Prostate gland (tissue), 2 donors: ENCODE results near the gene AGL. TPM values are rescaled to one million over a fixed set of nuclear protein-coding genes. Genes with fewer than 3 reads are reported as not detected.
"Not testable (repeated sequence)": the region's sequence is repeated elsewhere in the genome, so short reads cannot be mapped to it uniquely, and the experiment has no call there.

ENCODE experiments used
- DNase-seq: peaks from one replicate; pipeline ENCODE4 v3.0.0-alpha.2; 2019; ENCODE audit warnings: low spot score
- H3K27ac ChIP-seq, 2 donors: fragments of 200-600 bp; sonication (generic); 2 replicates each; pipeline ENCODE4 v1.5.1; 2017 to 2019
- H3K27me3 ChIP-seq: fragments of 200-600 bp; sonication (generic); replicated peaks from 2 replicates; pipeline ENCODE4 v1.5.1; 2019; ENCODE audit not compliant: insufficient read depth
- H3K36me3 ChIP-seq, 2 donors: fragments of 200-600 bp; sonication (generic); 1 replicate in 1 of 2; 2 replicates in 1 of 2; pipeline versions ENCODE4 v1.5.1 to v1.8.1; 2017 to 2019
- H3K4me1 ChIP-seq: fragments of 200-600 bp; sonication (generic); replicated peaks from 2 replicates; pipeline ENCODE4 v1.5.1; 2019
- H3K4me3 ChIP-seq, 2 donors: fragments of 200-600 bp; sonication (generic); 2 replicates each; pipeline ENCODE4 v1.5.1; 2017 to 2019
- H3K9me3 ChIP-seq: fragments of 200-600 bp; sonication (generic); 2 replicates; pipeline ENCODE4 v1.5.1; 2017
- CTCF ChIP-seq, 4 experiments: fragments of 200-600 bp in 2 of 4; fragments of 450-650 bp in 2 of 4; sonication (generic) in 2 of 4; IDR thresholded peaks; 1 replicate in 3 of 4; 2 replicates in 1 of 4; pipeline ENCODE4 v1.5.1; 2016 to 2019; ENCODE audit warnings: antibody characterized with exemption in 4 of 4, mild to moderate bottlenecking in 2 of 4, moderate library complexity in 2 of 4
- POLR2A ChIP-seq: fragments of 450-650 bp; IDR thresholded peaks from one replicate; pipeline ENCODE4 v1.6.1; 2016; ENCODE audit warnings: antibody characterized with exemption, mild to moderate bottlenecking
- POLR2AphosphoS5 ChIP-seq: sonication (generic); formaldehyde crosslinking; IDR thresholded peaks from one replicate; pipeline ENCODE4 v1.6.1; 2017; ENCODE audit warnings: antibody characterized with exemption
- WGBS: methylation state at CpG from one replicate; pipeline ENCODE4 v1.1.5; 2018; 5-methylcytosine and 5-hydroxymethylcytosine counted together
- intact Hi-C: fragments of 100-400 bp; cut with DNase I; formaldehyde crosslinking; loops from one replicate; pipeline ENCODE4 v1.14.2; 2022
- total RNA-seq, 2 donors: library from RNA; depleted of rRNA; stranded (reverse); fragments of >200 nt; gene quantifications; one replicate each; pipeline ENCODE4 v1.1.0, GENCODE V29; 2016

The AGL gene
- total RNA-seq, 2 donors from 2014 or later = 17.6 to 28.6 TPM

DNA sequence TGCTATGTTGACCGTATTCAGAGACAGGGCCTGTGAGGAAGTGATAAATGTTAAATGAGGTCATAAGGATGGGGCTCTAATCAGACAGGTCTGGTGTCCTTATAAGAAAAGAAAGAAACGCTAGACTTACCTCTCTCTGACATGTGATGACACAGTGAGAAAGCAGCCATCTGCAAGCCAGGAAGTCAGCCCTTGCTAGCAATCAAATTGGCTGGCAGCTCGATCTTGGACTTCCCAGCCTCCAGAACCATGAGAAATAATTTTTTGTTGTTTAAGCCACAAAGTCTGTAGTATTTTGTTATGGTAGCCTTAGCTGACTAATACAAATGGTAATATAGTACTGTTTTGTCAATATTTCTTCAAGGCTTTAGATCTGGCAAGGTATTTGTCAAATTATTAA is 25.1 kb upstream of the AGL start:
- Histone ChIP-seq H3K9me3 (no peaks in the 10 kb centered on the region), H3K36me3 (no peaks in the 10 kb centered on the region), H3K4me3 (no peak overlapping the region), H3K27ac (no peak overlapping the region), H3K27me3 (no peaks in the 10 kb centered on the region), H3K4me1 (no peaks in the 10 kb centered on the region)
- intact Hi-C loops = no loop called here
- DNase-seq = no peak
- TF ChIP-seq POLR2A (no peak), CTCF (IDR thresholded peaks at IDR 0.05) (no peak), POLR2AphosphoS5 (no peak)
- 97% methylated on average over 3 of the region's 3 CpGs for WGBS

- intact Hi-C loops = no loop called here
Observed at GRCh38 chr1:99825702-99826101, 24.5 kb upstream of the AGL start.

DNA sequence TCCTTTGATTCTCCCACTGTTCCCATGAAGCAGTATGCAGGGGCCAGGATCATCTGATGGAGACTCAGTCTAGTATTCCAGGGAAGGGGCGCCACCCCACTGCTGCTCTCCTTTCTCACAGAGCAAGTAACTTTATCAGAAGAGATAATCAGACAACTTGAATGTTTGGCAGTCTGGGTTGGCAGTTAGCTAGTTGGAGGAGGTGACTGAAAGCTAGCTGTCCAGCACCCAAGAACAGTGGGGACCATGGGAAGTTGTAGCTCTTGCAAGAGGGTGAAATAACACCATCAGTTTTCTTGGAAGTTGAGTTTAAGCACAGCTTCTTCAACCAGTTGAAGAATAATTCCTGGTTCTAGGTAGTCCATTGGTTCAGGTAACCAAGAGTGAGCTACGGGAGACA is 22.2 kb upstream of the AGL start:
- no peaks in the 10 kb centered on the region for H3K36me3 ChIP-seq
- no peak overlapping the region for H3K4me3 ChIP-seq
- no peak overlapping the region for H3K27ac ChIP-seq
- no peaks in the 10 kb centered on the region for H3K9me3 ChIP-seq
- TF ChIP-seq POLR2AphosphoS5 (no peak), POLR2A (no peak), CTCF (IDR thresholded peaks at IDR 0.05) (no peak)
- DNase-seq = no peak
- H3K27me3 ChIP-seq = no peaks in the 10 kb centered on the region
- WGBS = 85% methylated on average over 2 of the region's 2 CpGs
- intact Hi-C loops = no loop called here
- H3K4me1 ChIP-seq = no peaks in the 10 kb centered on the region

More at GRCh38 chr1:99825702-99826101, 24.5 kb upstream of the AGL start:
- H3K27ac ChIP-seq = no peak overlapping the region
- H3K9me3 ChIP-seq = no peaks in the 10 kb centered on the region
- no peaks in the 10 kb centered on the region for H3K36me3 ChIP-seq
- H3K27me3 ChIP-seq = no peaks in the 10 kb centered on the region
- H3K4me3 ChIP-seq = no peak overlapping the region
- WGBS = 91% methylated on average over 1 of the region's 1 CpG
- TF ChIP-seq POLR2AphosphoS5 (no peak), POLR2A (no peak), CTCF (IDR thresholded peaks at IDR 0.05) (no peak)
- H3K4me1 ChIP-seq = no peaks in the 10 kb centered on the region
- no peak for DNase-seq

DNA sequence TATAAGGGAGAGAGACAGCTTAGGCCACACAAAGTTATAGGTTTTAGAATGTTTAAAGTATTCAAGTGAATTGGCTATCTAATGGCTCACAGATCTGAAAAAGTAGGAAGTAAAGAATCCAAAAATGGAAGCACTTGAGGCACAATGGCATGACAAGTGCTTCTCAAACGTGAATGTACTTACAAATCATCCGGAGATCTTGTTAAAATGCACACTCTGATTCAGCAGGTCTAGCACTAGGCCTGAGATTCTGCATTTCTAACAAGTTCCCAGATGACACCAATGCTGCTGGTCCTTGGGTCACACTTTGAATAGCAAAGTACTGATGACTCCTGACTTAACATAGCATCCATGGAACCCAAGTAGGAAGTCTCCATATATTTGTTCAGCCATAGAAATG is 20.9 kb upstream of the AGL start:
- intact Hi-C loops = no loop called here
- 73% methylated on average over 2 of the region's 2 CpGs for WGBS

GRCh38 chr1:99833911-99834310 is 16.2 kb upstream of the AGL start:
- 98% methylated on average over 7 of the region's 7 CpGs for WGBS
- intact Hi-C loops, H3K4me3 ChIP-seq, H3K4me1 ChIP-seq, H3K27ac ChIP-seq, DNase-seq, H3K9me3 ChIP-seq, H3K36me3 ChIP-seq, H3K27me3 ChIP-seq: not testable (repeated sequence)

More for the DNA sequence above, 20.9 kb upstream of the AGL start:
- no peak for TF ChIP-seq CTCF (IDR thresholded peaks at IDR 0.05)
- no peak for TF ChIP-seq POLR2A
- no peak overlapping the region for H3K4me3 ChIP-seq
- no peaks in the 10 kb centered on the region for H3K27me3 ChIP-seq
- no peak overlapping the region for H3K27ac ChIP-seq
- no peaks in the 10 kb centered on the region for H3K36me3 ChIP-seq
- H3K4me1 ChIP-seq = no peaks in the 10 kb centered on the region
- no peak for DNase-seq
- H3K9me3 ChIP-seq = no peaks in the 10 kb centered on the region
